WTC11 (cell line): Measurements from ENCODE around the gene ALKBH6. TPM values are rescaled to one million over a fixed set of nuclear protein-coding genes. Genes with fewer than 3 reads are reported as not detected.
A peak's percentile ranks its signal among the peaks of the same experiment; 100 is the strongest.

ENCODE experiments used
- ATAC-seq: fragments of 200-7000 bp; cut with Tn5 transposase; 2 replicates; pipeline ENCODE4 v1.10.0; 2021; ENCODE audit warnings: mild to moderate bottlenecking, moderate library complexity
- CTCF ChIA-PET: fragments of 300-600 bp; sonication (Branson Sonifier 250); formaldehyde crosslinking; loops from one replicate; lab custom pipeline; 2021; ENCODE audit warnings: antibody characterized with exemption; lab: Charles Lee
- POLR2A ChIA-PET: fragments of 350-600 bp; sonication (Branson Sonifier 250); formaldehyde crosslinking; loops from one replicate; lab custom pipeline; 2021; ENCODE audit warnings: antibody characterized with exemption; lab: Charles Lee
- DNase-seq: peaks from one replicate; pipeline ENCODE4 v3.0.0; 2021; ENCODE audit warnings: low spot score
- H3K27ac Mint-ChIP-seq: 2 replicates; pipeline ENCODE4 v1.8.0; 2021; ENCODE audit warnings: mixed read lengths
- H3K27me3 Mint-ChIP-seq: 2 replicates; pipeline ENCODE4 v1.8.0; 2021; ENCODE audit warnings: low read depth, mild to moderate bottlenecking, moderate library complexity, mixed read lengths
- H3K36me3 Mint-ChIP-seq: 2 replicates; pipeline ENCODE4 v1.8.0; 2021; ENCODE audit warnings: mixed read lengths
- H3K4me1 Mint-ChIP-seq: 2 replicates; pipeline ENCODE4 v1.8.0; 2022; ENCODE audit warnings: mixed read lengths
- H3K4me3 Mint-ChIP-seq: 2 replicates; pipeline ENCODE4 v1.8.0; 2021; ENCODE audit warnings: mild to moderate bottlenecking, moderate library complexity, mixed read lengths
- H3K9me3 Mint-ChIP-seq: 2 replicates; pipeline ENCODE4 v1.8.0; 2021; ENCODE audit warnings: mixed read lengths
- CBFB ChIP-seq: sonication (generic); formaldehyde crosslinking; IDR thresholded peaks from 2 replicates; pipeline ENCODE4 v1.8.1; 2022; ENCODE audit warnings: mild to moderate bottlenecking, low read depth, missing genetic modification reagents
- CDX4 ChIP-seq: fragments of 250-450 bp; sonication (Bioruptor Pico); IDR thresholded peaks from 2 replicates; pipeline ENCODE4 v1.9.0; 2021; ENCODE audit warnings: moderate library complexity, mild to moderate bottlenecking, inconsistent platforms, borderline replicate concordance
- E2F4 ChIP-seq: sonication (generic); formaldehyde crosslinking; IDR thresholded peaks from 2 replicates; pipeline ENCODE4 v1.8.1; 2022; ENCODE audit warnings: low read depth, mild to moderate bottlenecking, moderate library complexity, missing genetic modification reagents, borderline replicate concordance
- ERG ChIP-seq: fragments of 250-450 bp; sonication (Bioruptor Pico); IDR thresholded peaks from 2 replicates; pipeline ENCODE4 v1.8.0; 2021; ENCODE audit warnings: mild to moderate bottlenecking
- FOXP1 ChIP-seq: sonication (generic); formaldehyde crosslinking; IDR thresholded peaks from 2 replicates; pipeline ENCODE4 v1.8.0; 2022; ENCODE audit warnings: missing genetic modification reagents, mild to moderate bottlenecking, moderate library complexity, borderline replicate concordance
- GRHL2 ChIP-seq: fragments of 250-450 bp; sonication (Bioruptor Pico); IDR thresholded peaks from 2 replicates; pipeline ENCODE4 v1.8.0; 2022; ENCODE audit warnings: mild to moderate bottlenecking, moderate library complexity; ENCODE audit not compliant: insufficient replicate concordance, severe bottlenecking
- GTF2I ChIP-seq: fragments of 250-450 bp; sonication (Bioruptor Pico); conservative IDR thresholded peaks from 2 replicates; pipeline ENCODE4 v1.4.0; 2021; ENCODE audit warnings: mild to moderate bottlenecking
- HMGA2 ChIP-seq: fragments of 250-450 bp; sonication (Bioruptor Pico); IDR thresholded peaks from 2 replicates; pipeline ENCODE4 v1.4.0; 2021; ENCODE audit warnings: mild to moderate bottlenecking, moderate library complexity
- MXD4 ChIP-seq: fragments of 250-450 bp; sonication (Bioruptor Pico); IDR thresholded peaks from 2 replicates; pipeline ENCODE4 v1.8.0; 2021; ENCODE audit warnings: mild to moderate bottlenecking, moderate library complexity, borderline replicate concordance
- NR1H2 ChIP-seq: sonication (generic); formaldehyde crosslinking; IDR thresholded peaks from 2 replicates; pipeline ENCODE4 v1.9.0; 2021; ENCODE audit warnings: mild to moderate bottlenecking, moderate library complexity, missing genetic modification reagents
- NR2C2 ChIP-seq: sonication (generic); formaldehyde crosslinking; IDR thresholded peaks from 2 replicates; pipeline ENCODE4 v1.8.0; 2022; ENCODE audit warnings: mild to moderate bottlenecking, missing genetic modification reagents
- NR3C1 ChIP-seq: sonication (generic); formaldehyde crosslinking; conservative IDR thresholded peaks from 2 replicates; pipeline ENCODE4 v1.8.1; 2023; ENCODE audit warnings: low read depth, mild to moderate bottlenecking, missing genetic modification reagents
- TEAD4 ChIP-seq: sonication (generic); formaldehyde crosslinking; IDR thresholded peaks from 2 replicates; pipeline ENCODE4 v1.8.0; 2022; ENCODE audit warnings: mild to moderate bottlenecking, missing genetic modification reagents
- ZNF121 ChIP-seq: sonication (generic); formaldehyde crosslinking; IDR thresholded peaks from 2 replicates; pipeline ENCODE4 v1.8.0; 2023; ENCODE audit warnings: missing genetic modification reagents
- ZNF219 ChIP-seq: sonication (generic); formaldehyde crosslinking; IDR thresholded peaks from 2 replicates; pipeline ENCODE4 v1.8.0; 2023; ENCODE audit warnings: missing genetic modification reagents, mild to moderate bottlenecking, borderline replicate concordance
- ZNF317 ChIP-seq: sonication (generic); formaldehyde crosslinking; IDR thresholded peaks from 2 replicates; pipeline ENCODE4 v1.8.1; 2023; ENCODE audit warnings: low read depth, mild to moderate bottlenecking, moderate library complexity, missing genetic modification reagents, borderline replicate concordance
- ZNF396 ChIP-seq: fragments of 250-450 bp; sonication (Bioruptor Pico); IDR thresholded peaks from 2 replicates; pipeline ENCODE4 v1.8.0; 2021; ENCODE audit warnings: mild to moderate bottlenecking, moderate library complexity, borderline replicate concordance
- ZNF671 ChIP-seq: fragments of 250-450 bp; sonication (Bioruptor Pico); IDR thresholded peaks from 2 replicates; pipeline ENCODE4 v1.8.0; 2021; ENCODE audit warnings: mild to moderate bottlenecking
- total RNA-seq: library from RNA; stranded (reverse); gene quantifications from 3 replicates; pipeline ENCODE4 v1.2.3, GENCODE V29; 2021
- TF ChIP-seq, protein P1 (sequence below): sonication (generic); formaldehyde crosslinking; IDR thresholded peaks from 2 replicates; pipeline ENCODE4 v1.8.0; 2022; ENCODE audit warnings: mild to moderate bottlenecking, missing genetic modification reagents
- TF ChIP-seq, protein P2 (sequence below): sonication (generic); formaldehyde crosslinking; IDR thresholded peaks from 2 replicates; pipeline ENCODE4 v1.8.0; 2022; ENCODE audit warnings: mild to moderate bottlenecking, missing genetic modification reagents
- TF ChIP-seq, protein P3 (sequence below): fragments of 250-450 bp; sonication (Bioruptor Pico); IDR thresholded peaks from 2 replicates; pipeline ENCODE4 v1.9.0; 2021; ENCODE audit warnings: mild to moderate bottlenecking
- TF ChIP-seq, protein P4 (sequence below): sonication (generic); formaldehyde crosslinking; IDR thresholded peaks from 2 replicates; pipeline ENCODE4 v1.8.1; 2023; ENCODE audit warnings: mild to moderate bottlenecking, moderate library complexity, missing genetic modification reagents

The ALKBH6 gene
- total RNA-seq, 1 experiment from 2014 or later: 28.1 TPM

DNA sequence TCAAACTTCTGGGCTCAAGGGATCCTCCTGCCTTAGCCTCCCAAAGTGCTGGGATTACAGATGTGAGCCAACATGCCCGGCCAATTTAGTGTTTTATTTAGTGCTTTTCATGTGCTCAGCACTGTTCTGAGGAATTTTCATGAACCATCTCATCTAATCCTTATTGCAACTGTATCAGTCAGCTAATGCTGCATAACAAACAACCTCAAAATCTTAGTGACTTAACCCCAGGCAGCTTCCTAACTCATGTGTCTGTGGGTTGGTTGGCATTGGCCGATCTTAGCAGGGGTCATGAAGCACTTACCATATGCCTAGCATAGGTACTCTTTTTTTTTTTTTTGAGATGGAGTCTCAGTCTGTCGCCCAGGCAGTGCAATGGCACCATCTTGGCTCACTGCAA, 25.2 kb downstream of the ALKBH6 start:
- peaks cover 57% of the 10 kb centered on the region for H3K27me3 Mint-ChIP-seq
- H3K4me1 Mint-ChIP-seq: peaks cover 3% of the 10 kb centered on the region; the same call in 1 of the 2 replicates
- no peaks in the 10 kb centered on the region for H3K36me3 Mint-ChIP-seq
- no peak overlapping the region for H3K4me3 Mint-ChIP-seq
- ChIA-PET POLR2A (interaction anchor here (0.7 kb wide), 1 partner anchor 39 kb away, joined by 3 read pairs; no protein-coding TSS in a partner anchor), CTCF (no interaction called here)
- no peak for ATAC-seq
- no peak overlapping the region for H3K27ac Mint-ChIP-seq
- peaks cover 5% of the 10 kb centered on the region; the same call in 1 of the 2 replicates for H3K9me3 Mint-ChIP-seq
- DNase-seq: no peak
- TF ChIP-seq TEAD4 (no peak), CDX4 (CRISPR knock-in tag) (no peak), GTF2I (0 out of 2 replicates have a peak, but pooled peaks have one; percentile 17), E2F4 (no peak), NR1H2 (CRISPR knock-in tag) (no peak), FOXP1 (no peak), CBFB (CRISPR knock-in tag) (no peak)
- TF ChIP-seq, protein P1, sequence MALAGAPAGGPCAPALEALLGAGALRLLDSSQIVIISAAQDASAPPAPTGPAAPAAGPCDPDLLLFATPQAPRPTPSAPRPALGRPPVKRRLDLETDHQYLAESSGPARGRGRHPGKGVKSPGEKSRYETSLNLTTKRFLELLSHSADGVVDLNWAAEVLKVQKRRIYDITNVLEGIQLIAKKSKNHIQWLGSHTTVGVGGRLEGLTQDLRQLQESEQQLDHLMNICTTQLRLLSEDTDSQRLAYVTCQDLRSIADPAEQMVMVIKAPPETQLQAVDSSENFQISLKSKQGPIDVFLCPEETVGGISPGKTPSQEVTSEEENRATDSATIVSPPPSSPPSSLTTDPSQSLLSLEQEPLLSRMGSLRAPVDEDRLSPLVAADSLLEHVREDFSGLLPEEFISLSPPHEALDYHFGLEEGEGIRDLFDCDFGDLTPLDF: no peak
- TF ChIP-seq, all 79 proteins: peak for 1

DNA sequence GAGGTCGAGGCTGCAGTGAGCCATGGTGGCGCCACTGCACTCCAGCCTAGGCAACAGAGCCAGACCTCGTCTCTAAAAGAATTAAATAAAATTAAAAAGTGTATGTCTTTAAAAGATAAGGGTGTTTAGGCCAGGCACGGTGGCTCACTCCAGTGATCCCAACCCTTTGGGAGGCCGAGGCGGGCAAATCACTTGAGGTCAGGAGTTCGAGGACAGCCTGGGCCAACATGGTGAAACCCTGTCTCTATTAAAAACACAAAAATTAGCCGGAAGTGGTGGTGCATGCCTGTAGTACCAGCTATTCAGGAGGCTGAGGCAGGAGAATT, 26.5 kb downstream of the ALKBH6 start:
- Mint-ChIP-seq H3K27ac (no peak overlapping the region), H3K9me3 (peaks cover 5% of the 10 kb centered on the region; the same call in 1 of the 2 replicates), H3K4me3 (peak overlapping the region; percentile 83), H3K27me3 (peaks cover 61% of the 10 kb centered on the region), H3K4me1 (peaks cover 3% of the 10 kb centered on the region; the same call in 1 of the 2 replicates), H3K36me3 (no peaks in the 10 kb centered on the region)
- ChIA-PET POLR2A (interaction anchor here (0.6 kb wide), 1 partner anchor 118 kb away, joined by 3 read pairs; no protein-coding TSS in a partner anchor), CTCF (interaction anchor here (0.6 to 1.2 kb wide), 5 partner anchors 10 to 63 kb away, joined by 3 to 6 read pairs (median 3); partner anchors contain the start of gene SYNE4)
- DNase-seq (no peak), ATAC-seq (no peak; the same call in 1 of the 2 replicates)
- TF ChIP-seq E2F4 (no peak), ZNF671 (CRISPR knock-in tag) (no peak), ERG (CRISPR knock-in tag) (no peak), ZNF396 (CRISPR knock-in tag) (no peak), FOXP1 (no peak), NR3C1 (CRISPR knock-in tag) (no peak), ZNF317 (CRISPR knock-in tag) (no peak), NR1H2 (CRISPR knock-in tag) (no peak), NR2C2 (no peak), TEAD4 (no peak)

DNA sequence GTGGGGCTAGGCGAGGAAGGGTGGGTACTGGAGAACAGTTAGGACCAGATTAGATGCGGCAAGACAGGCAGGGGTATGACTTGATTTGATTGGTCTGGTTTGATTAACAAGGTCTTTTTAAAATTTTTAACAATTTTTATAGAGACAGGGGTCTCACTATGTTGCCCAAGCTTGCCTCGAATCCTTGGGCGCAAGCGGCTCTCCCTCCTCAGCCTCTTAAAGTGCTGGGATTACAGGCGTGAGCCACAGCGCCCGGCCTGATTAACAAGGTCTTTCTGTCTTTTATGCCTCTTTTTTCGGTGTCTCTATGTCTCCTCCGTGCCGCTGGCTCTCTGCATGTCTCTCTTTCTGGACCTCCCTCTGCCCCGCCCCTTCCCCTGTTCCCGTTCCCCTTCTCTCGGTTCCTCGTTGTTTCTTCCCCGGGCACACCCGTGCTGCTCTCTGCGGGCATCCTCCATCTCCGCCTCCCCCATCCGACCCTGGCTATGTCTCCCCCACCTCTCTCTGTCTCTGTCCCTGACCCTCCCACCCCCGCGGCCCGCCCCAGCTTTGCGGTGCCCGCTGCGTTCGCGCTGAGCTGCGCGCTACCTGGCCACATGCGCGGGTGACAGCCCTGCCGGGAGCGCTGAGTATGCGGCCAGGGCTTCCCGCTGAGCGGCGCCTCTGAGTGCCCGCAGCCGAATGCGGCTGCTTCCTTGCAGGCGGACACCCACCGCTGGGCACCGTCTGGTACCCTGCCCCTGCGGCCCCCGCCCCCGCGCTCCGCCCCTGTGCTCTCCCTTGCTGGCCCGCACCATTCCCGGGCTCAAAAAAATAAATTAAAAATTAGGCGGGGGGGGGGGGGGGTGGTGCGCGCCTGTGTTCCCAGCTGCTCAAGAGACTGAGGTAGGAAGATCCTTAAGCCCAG, 27.1 kb downstream of the ALKBH6 start:
- peak; percentile 90 for ATAC-seq
- H3K9me3 Mint-ChIP-seq: peaks cover 5% of the 10 kb centered on the region; the same call in 1 of the 2 replicates
- no peak overlapping the region for H3K27ac Mint-ChIP-seq
- H3K4me3 Mint-ChIP-seq: peak overlapping the region; percentile 83
- CTCF ChIA-PET: interaction anchor here (0.6 to 1.2 kb wide), 4 partner anchors 10 to 64 kb away, joined by 3 to 6 read pairs (median 4); partner anchors contain the start of gene SYNE4
- no peaks in the 10 kb centered on the region for H3K36me3 Mint-ChIP-seq
- peak; percentile 61 for DNase-seq
- POLR2A ChIA-PET: interaction anchor here (0.6 kb wide), 1 partner anchor 117 kb away, joined by 3 read pairs; no protein-coding TSS in a partner anchor
- H3K27me3 Mint-ChIP-seq: peaks cover 66% of the 10 kb centered on the region
- H3K4me1 Mint-ChIP-seq: peaks cover 3% of the 10 kb centered on the region; the same call in 1 of the 2 replicates
- TF ChIP-seq ZNF219 (CRISPR knock-in tag) (no peak), ZNF121 (CRISPR knock-in tag) (0 out of 2 replicates have a peak, but pooled peaks have one; percentile 40), CBFB (CRISPR knock-in tag) (no peak), MXD4 (CRISPR knock-in tag) (no peak), HMGA2 (CRISPR knock-in tag) (no peak), GRHL2 (CRISPR knock-in tag) (no peak)
- TF ChIP-seq, protein P2, sequence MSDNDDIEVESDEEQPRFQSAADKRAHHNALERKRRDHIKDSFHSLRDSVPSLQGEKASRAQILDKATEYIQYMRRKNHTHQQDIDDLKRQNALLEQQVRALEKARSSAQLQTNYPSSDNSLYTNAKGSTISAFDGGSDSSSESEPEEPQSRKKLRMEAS (CRISPR knock-in tag): no peak; the same call in 1 of the 2 replicates
- TF ChIP-seq, protein P3, sequence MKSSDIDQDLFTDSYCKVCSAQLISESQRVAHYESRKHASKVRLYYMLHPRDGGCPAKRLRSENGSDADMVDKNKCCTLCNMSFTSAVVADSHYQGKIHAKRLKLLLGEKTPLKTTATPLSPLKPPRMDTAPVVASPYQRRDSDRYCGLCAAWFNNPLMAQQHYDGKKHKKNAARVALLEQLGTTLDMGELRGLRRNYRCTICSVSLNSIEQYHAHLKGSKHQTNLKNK (CRISPR knock-in tag): no peak
- TF ChIP-seq, protein P4, sequence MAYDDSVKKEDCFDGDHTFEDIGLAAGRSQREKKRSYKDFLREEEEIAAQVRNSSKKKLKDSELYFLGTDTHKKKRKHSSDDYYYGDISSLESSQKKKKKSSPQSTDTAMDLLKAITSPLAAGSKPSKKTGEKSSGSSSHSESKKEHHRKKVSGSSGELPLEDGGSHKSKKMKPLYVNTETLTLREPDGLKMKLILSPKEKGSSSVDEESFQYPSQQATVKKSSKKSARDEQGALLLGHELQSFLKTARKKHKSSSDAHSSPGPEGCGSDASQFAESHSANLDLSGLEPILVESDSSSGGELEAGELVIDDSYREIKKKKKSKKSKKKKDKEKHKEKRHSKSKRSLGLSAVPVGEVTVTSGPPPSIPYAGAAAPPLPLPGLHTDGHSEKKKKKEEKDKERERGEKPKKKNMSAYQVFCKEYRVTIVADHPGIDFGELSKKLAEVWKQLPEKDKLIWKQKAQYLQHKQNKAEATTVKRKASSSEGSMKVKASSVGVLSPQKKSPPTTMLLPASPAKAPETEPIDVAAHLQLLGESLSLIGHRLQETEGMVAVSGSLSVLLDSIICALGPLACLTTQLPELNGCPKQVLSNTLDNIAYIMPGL (CRISPR knock-in tag): 0 out of 2 replicates have a peak, but pooled peaks have one; percentile 23
